Measurements from ENCODE around the gene NEDD1. TPM values are rescaled to one million over a fixed set of nuclear protein-coding genes. Genes with fewer than 3 reads are reported as not detected.

NEDD1 gene
- total RNA-seq, 1 experiment from 2014 or later = 35.4 TPM

- TF ChIP-seq CTCF (IDR thresholded peaks at IDR 0.05 in 2 of 3, conservative IDR thresholded peaks at IDR 0.05 in 1 of 3; ENCODE audit: borderline replicate concordance in 1 of 3, insufficient read depth in 1 of 3, low read depth in 2 of 3, low read length in 2 of 3) (no peak), ELF1 (IDR thresholded peaks at IDR 0.05; ENCODE audit: borderline replicate concordance, low read depth) (no peak), ATF3 (IDR thresholded peaks at IDR 0.05) (no peak), ZFX (IDR thresholded peaks at IDR 0.05) (no peak)
Measured at GRCh38 chr12:96948782-96949181, 41.7 kb downstream of the NEDD1 start (continued).

- no peak for ATAC-seq
- no peaks in the 10 kb centered on the region for H4K20me1 ChIP-seq (ENCODE audit: insufficient read depth)
- CTCF ChIA-PET = no interaction called here
- no peaks in the 10 kb centered on the region for H3K9me2 ChIP-seq (ENCODE audit: insufficient read depth)
- H3K27ac ChIP-seq (ENCODE audit: low read depth, low read length) = no peak overlapping the region
- intact Hi-C loops (cut with micrococcal nuclease) = no loop called here
- H3K9me3 ChIP-seq (ENCODE audit: control insufficient read depth in 1 of 2, insufficient read depth in 1 of 2, low read depth in 1 of 2, low read length in 2 of 2) = no peaks in the 10 kb centered on the region
- no peaks in the 10 kb centered on the region for H3K4me1 ChIP-seq (ENCODE audit: control insufficient read depth in 1 of 2, insufficient read depth in 2 of 2, low read length in 2 of 2)
- POLR2A ChIA-PET = no interaction called here
- TF ChIP-seq POLR2AphosphoS5 (IDR thresholded peaks at IDR 0.05; ENCODE audit: low read depth, low read length) (no peak), SP1 (IDR thresholded peaks at IDR 0.05; ENCODE audit: low read depth) (no peak), FOSL1 (IDR thresholded peaks at IDR 0.05; ENCODE audit: low read depth) (no peak), YY1 (IDR thresholded peaks at IDR 0.05; ENCODE audit: extremely low read depth, insufficient replicate concordance, low read depth, low read length) (no peak), RAD21 (IDR thresholded peaks at IDR 0.05; ENCODE audit: low read depth) (no peak), POLR2A (IDR thresholded peaks at IDR 0.05; ENCODE audit: borderline replicate concordance, extremely low read depth, insufficient read depth, insufficient read length) (no peak), REST (IDR thresholded peaks at IDR 0.05; ENCODE audit: low read depth) (no peak), ZFX (IDR thresholded peaks at IDR 0.05) (no peak), CEBPB (IDR thresholded peaks at IDR 0.05; ENCODE audit: low read depth) (no peak), MAX (IDR thresholded peaks at IDR 0.05) (no peak), EZH2 (IDR thresholded peaks at IDR 0.05) (no peak), TCF7L2 (IDR thresholded peaks at IDR 0.05; ENCODE audit: borderline replicate concordance, extremely low read depth, insufficient read depth, insufficient read length) (no peak), CBX3 (IDR thresholded peaks at IDR 0.05; ENCODE audit: low read depth) (no peak)
- no TSS peak for BruUV-seq (replicated peaks)
- DNase-seq (ENCODE audit: low read depth, low spot score) = no peak
- no peak overlapping the region for H3K9ac ChIP-seq (ENCODE audit: low read length)
- RAD21 ChIA-PET (ENCODE audit: low non-redundant PET in 1 of 2, low total read pairs in 2 of 2, uncharacterized antibody in 2 of 2, unreplicated experiment in 2 of 2) = no interaction called here
- no peaks in the 10 kb centered on the region; the same call in 1 of the 2 replicates for H3K27me3 ChIP-seq (ENCODE audit: insufficient read depth, low read length)
- H3K79me2 ChIP-seq (ENCODE audit: insufficient read depth, low read length) = no peaks in the 10 kb centered on the region
- H3K36me3 ChIP-seq (ENCODE audit: control insufficient read depth in 1 of 2, insufficient read depth in 2 of 2, low read length in 2 of 2) = no peaks in the 10 kb centered on the region
- H3K4me3 ChIP-seq (replicated peaks in 1 of 2; ENCODE audit: low read depth in 1 of 2, low read length in 2 of 2) = no peak overlapping the region
- H2AFZ ChIP-seq (ENCODE audit: low read depth, low read length, poor library complexity, severe bottlenecking) = no peak overlapping the region
- no peak overlapping the region for H3K4me2 ChIP-seq (ENCODE audit: low read length)
Measured at GRCh38 chr12:96979532-96979931, 72.5 kb downstream of the NEDD1 start.

All from HCT116 (cell line).